SK-N-SH (cell line): ENCODE results near the gene LRRK2. TPM values are rescaled to one million over a fixed set of nuclear protein-coding genes. Genes with fewer than 3 reads are reported as not detected.

Experiments
- CTCF ChIA-PET: fragments of 300-600, 350-600 bp; formaldehyde crosslinking; extraction: SDS; loops from one replicate; lab custom pipeline; 2021; lab: Yijun Ruan, JAX
- POLR2A ChIA-PET: fragments of 350-600 bp; sonication (Branson Sonifier 250); formaldehyde crosslinking; extraction: SDS; loops from one replicate; lab custom pipeline; 2020; ENCODE audit warnings: antibody characterized with exemption, inconsistent platforms; lab: Yijun Ruan, JAX
- DNase-seq: peaks from one replicate; pipeline ENCODE4 v3.0.0; 2012
- H2AFZ ChIP-seq: fragments of 200-600 bp; sonication (generic); 2 replicates; pipeline ENCODE4 v1.8.1; 2016; ENCODE audit warnings: antibody characterized with exemption, mild to moderate bottlenecking, low read depth
- H3F3A ChIP-seq: fragments of 200-600 bp; sonication (generic); replicated peaks from 2 replicates; pipeline ENCODE3; 2016; ENCODE audit warnings: antibody characterized with exemption, mild to moderate bottlenecking; ENCODE audit not compliant: insufficient read depth
- H3K27ac ChIP-seq, 2 experiments: fragments of 200-500 bp in 1 of 2; fragments of 200-600 bp in 1 of 2; sonication (Bioruptor generic) in 1 of 2; sonication (generic), shearing (Covaris generic) in 1 of 2; 2 replicates each; pipeline versions ENCODE4 v1.5.1 to v1.6.1; 2014 to 2016; ENCODE audit warnings: low read depth in 2 of 2, inconsistent platforms in 1 of 2, low read length in 1 of 2, mild to moderate bottlenecking in 1 of 2, mixed read lengths in 1 of 2
- H3K27me3 ChIP-seq: fragments of 200-600 bp; sonication (generic), shearing (Covaris generic); 2 replicates; pipeline ENCODE4 v1.6.1; 2016; ENCODE audit warnings: mixed run types; ENCODE audit not compliant: insufficient read depth
- H3K36me3 ChIP-seq, 2 experiments: fragments of 200-500 bp in 1 of 2; fragments of 200-600 bp in 1 of 2; sonication (Bioruptor generic) in 1 of 2; sonication (generic) in 1 of 2; replicated peaks in 1 of 2; 2 replicates each; pipeline versions ENCODE3 to v1.5.1; 2014 to 2016; ENCODE audit warnings: low read length in 1 of 2, mild to moderate bottlenecking in 1 of 2; ENCODE audit not compliant: insufficient read depth in 2 of 2, control insufficient read depth in 1 of 2
- H3K4me1 ChIP-seq, 2 experiments: fragments of 200-500 bp in 1 of 2; fragments of 200-600 bp in 1 of 2; sonication (Bioruptor generic) in 1 of 2; sonication (generic), shearing (Covaris generic) in 1 of 2; 2 replicates each; pipeline versions ENCODE4 v1.5.1 to v1.6.1; 2014 to 2016; ENCODE audit warnings: low read depth in 1 of 2, low read length in 1 of 2, mixed run types in 1 of 2; ENCODE audit not compliant: insufficient read depth in 2 of 2, control insufficient read depth in 1 of 2
- H3K4me2 ChIP-seq: fragments of 200-600 bp; sonication (generic), shearing (Covaris generic); 2 replicates; pipeline ENCODE4 v1.6.1; 2017; ENCODE audit warnings: mixed run types
- H3K4me3 ChIP-seq, 2 experiments: fragments of 200-500 bp in 1 of 2; fragments of 200-600 bp in 1 of 2; sonication (Bioruptor generic) in 1 of 2; sonication (generic), shearing (Covaris generic) in 1 of 2; 2 replicates each; pipeline versions ENCODE4 v1.5.1 to v1.8.1; 2014 to 2016; ENCODE audit warnings: low read depth in 2 of 2, inconsistent platforms in 1 of 2, low read length in 1 of 2, mild to moderate bottlenecking in 1 of 2, mixed read lengths in 1 of 2, moderate library complexity in 1 of 2
- H3K79me2 ChIP-seq: fragments of 200-600 bp; sonication (generic); 2 replicates; pipeline ENCODE4 v1.8.1; 2017; ENCODE audit warnings: mild to moderate bottlenecking; ENCODE audit not compliant: insufficient read depth
- H3K9ac ChIP-seq: fragments of 200-600 bp; sonication (generic); 2 replicates; pipeline ENCODE4 v1.6.1; 2017; ENCODE audit warnings: mixed run types
- H3K9me2 ChIP-seq: fragments of 200-600 bp; sonication (generic); 2 replicates; pipeline ENCODE4 v1.6.1; 2017; ENCODE audit warnings: mixed run types
- H3K9me3 ChIP-seq: fragments of 200-600 bp; sonication (generic); 2 replicates; pipeline ENCODE4 v1.6.1; 2017; ENCODE audit warnings: mixed run types, mild to moderate bottlenecking, moderate library complexity
- H4K20me1 ChIP-seq: fragments of 200-600 bp; sonication (generic); 2 replicates; pipeline ENCODE4 v1.6.1; 2017; ENCODE audit warnings: mild to moderate bottlenecking, mixed run types; ENCODE audit not compliant: insufficient read depth
- CHD2 ChIP-seq: fragments of 150-350 bp; IDR thresholded peaks from 2 replicates; pipeline ENCODE4 v1.6.1; 2018; ENCODE audit warnings: low read length; ENCODE audit not compliant: partially characterized antibody
- EP300 ChIP-seq, 2 experiments: IDR thresholded peaks; 2 replicates each; pipeline versions ENCODE4 v1.4.0 to v1.6.1; 2012; ENCODE audit warnings: borderline replicate concordance in 1 of 2, low read depth in 1 of 2, low read length in 1 of 2
- EZH2phosphoT487 ChIP-seq: fragments of 200-600 bp; sonication (generic); IDR thresholded peaks from 2 replicates; pipeline ENCODE4 v1.6.1; 2017; ENCODE audit warnings: low read depth, mixed run types, mild to moderate bottlenecking, antibody characterized with exemption, moderate library complexity, borderline replicate concordance
- FOXJ3 ChIP-seq: sonication (generic); formaldehyde crosslinking; IDR thresholded peaks from 2 replicates; pipeline ENCODE4 v1.5.1; 2020; ENCODE audit warnings: mild to moderate bottlenecking, missing genetic modification reagents
- GABPA ChIP-seq: IDR thresholded peaks from 2 replicates; pipeline ENCODE4 v1.4.0; 2012; ENCODE audit warnings: low read depth, mild to moderate bottlenecking
- GATA2 ChIP-seq: sonication (generic); formaldehyde crosslinking; IDR thresholded peaks from 2 replicates; pipeline ENCODE4 v1.5.0; 2020; ENCODE audit warnings: mild to moderate bottlenecking, missing genetic modification reagents
- MEF2A ChIP-seq: IDR thresholded peaks from 2 replicates; pipeline ENCODE4 v1.4.0; 2012; ENCODE audit warnings: low read depth, borderline replicate concordance
- MXI1 ChIP-seq: IDR thresholded peaks from 2 replicates; pipeline ENCODE4 v1.6.1; 2012; ENCODE audit warnings: mild to moderate bottlenecking, low read depth, low read length, improper control_type of control experiment
- NFIC ChIP-seq: IDR thresholded peaks from 2 replicates; pipeline ENCODE4 v1.4.0; 2012; ENCODE audit warnings: borderline replicate concordance
- NRF1 ChIP-seq: IDR thresholded peaks from 2 replicates; pipeline ENCODE4 v1.6.1; 2012; ENCODE audit warnings: low read depth, mild to moderate bottlenecking, low read length
- POLR2AphosphoS5 ChIP-seq: IDR thresholded peaks from 2 replicates; pipeline ENCODE4 v1.6.1; 2012; ENCODE audit warnings: low read depth, low read length
- RFX5 ChIP-seq: IDR thresholded peaks from 2 replicates; pipeline ENCODE4 v1.6.1; 2012; ENCODE audit warnings: mild to moderate bottlenecking, improper control_type of control experiment, low read length
- SMC3 ChIP-seq: IDR thresholded peaks from 2 replicates; pipeline ENCODE4 v1.6.1; 2012; ENCODE audit warnings: low read depth, low read length, improper control_type of control experiment
- WGBS: methylation state at CpG from one replicate; pipeline ENCODE4 v1.1.6; 2017; ENCODE audit warnings: low lambda C conversion rate; 5-methylcytosine and 5-hydroxymethylcytosine counted together
- polyA plus RNA-seq, 3 experiments: library from polyadenylated mRNA; depleted of rRNA; stranded (reverse); fragments of >200 nt; gene quantifications; 2 replicates each; pipeline ENCODE4 v1.2.3, GENCODE V29; 2012
- TF ChIP-seq, protein P1 (sequence below): fragments of 150-350 bp; IDR thresholded peaks from 2 replicates; pipeline ENCODE4 v1.6.1; 2016; ENCODE audit warnings: mild to moderate bottlenecking, low read depth, low read length
- TF ChIP-seq, protein P2 (sequence below): IDR thresholded peaks from 2 replicates; pipeline ENCODE4 v1.4.0; 2012; ENCODE audit warnings: low read depth, borderline replicate concordance
- TF ChIP-seq, protein P3 (sequence below): IDR thresholded peaks from 2 replicates; pipeline ENCODE4 v1.4.0; 2012; ENCODE audit warnings: low read depth
- TF ChIP-seq, protein P4 (sequence below): fragments of 150-350 bp; IDR thresholded peaks from 2 replicates; pipeline ENCODE4 v1.6.1; 2017; ENCODE audit warnings: antibody characterized with exemption, low read length, low read depth, borderline replicate concordance

Gene LRRK2
- polyA plus RNA-seq, 1 of the 3 experiments (the other 2 are of a cell fraction): 0.08 TPM

DNA sequence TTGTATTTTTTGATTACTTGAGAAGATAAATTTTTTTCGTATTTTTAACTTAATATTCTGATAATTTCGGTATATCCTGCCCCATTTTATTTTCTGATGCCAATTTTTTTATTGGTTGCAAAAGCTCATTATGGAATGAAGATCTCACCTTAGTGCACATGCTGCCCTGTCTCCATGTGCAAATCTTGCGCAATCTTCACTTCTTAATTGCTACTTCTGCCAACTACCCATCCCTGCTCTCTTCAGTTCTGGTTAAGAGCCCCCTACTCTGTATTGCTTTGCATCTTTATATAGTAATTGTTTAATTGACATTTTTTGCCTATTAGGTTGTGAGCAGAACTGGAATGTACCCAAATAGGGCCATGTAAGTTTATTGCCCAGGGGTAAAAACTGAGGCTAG is 20.5 kb upstream of the LRRK2 start (continued):
- TF ChIP-seq, protein P1, sequence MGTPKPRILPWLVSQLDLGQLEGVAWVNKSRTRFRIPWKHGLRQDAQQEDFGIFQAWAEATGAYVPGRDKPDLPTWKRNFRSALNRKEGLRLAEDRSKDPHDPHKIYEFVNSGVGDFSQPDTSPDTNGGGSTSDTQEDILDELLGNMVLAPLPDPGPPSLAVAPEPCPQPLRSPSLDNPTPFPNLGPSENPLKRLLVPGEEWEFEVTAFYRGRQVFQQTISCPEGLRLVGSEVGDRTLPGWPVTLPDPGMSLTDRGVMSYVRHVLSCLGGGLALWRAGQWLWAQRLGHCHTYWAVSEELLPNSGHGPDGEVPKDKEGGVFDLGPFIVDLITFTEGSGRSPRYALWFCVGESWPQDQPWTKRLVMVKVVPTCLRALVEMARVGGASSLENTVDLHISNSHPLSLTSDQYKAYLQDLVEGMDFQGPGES: no peak
- no peak for TF ChIP-seq POLR2AphosphoS5
- TF ChIP-seq, protein P2, sequence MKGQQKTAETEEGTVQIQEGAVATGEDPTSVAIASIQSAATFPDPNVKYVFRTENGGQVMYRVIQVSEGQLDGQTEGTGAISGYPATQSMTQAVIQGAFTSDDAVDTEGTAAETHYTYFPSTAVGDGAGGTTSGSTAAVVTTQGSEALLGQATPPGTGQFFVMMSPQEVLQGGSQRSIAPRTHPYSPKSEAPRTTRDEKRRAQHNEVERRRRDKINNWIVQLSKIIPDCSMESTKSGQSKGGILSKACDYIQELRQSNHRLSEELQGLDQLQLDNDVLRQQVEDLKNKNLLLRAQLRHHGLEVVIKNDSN: no peak
- no peak for TF ChIP-seq CHD2

DNA sequence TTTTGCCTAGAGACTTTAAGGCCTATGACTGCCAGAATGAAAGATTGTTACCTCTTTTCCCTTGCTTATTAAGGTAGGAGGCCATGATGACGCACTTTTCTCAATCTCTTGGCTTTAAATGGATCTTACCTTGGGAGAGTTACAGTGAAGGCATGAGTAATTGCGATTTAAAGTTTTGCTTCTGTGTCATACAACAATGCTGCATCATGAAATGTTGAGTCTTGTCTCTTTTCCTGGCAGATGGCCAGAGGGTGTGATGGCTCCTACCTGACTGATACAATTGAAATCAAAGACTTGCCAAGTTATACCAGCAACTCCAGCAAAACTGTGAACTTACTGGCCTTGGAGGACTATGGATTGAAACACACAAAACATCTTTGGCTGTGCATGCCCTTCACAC is 17.2 kb upstream of the LRRK2 start:
- CTCF ChIA-PET: interaction anchor here (1.0 kb wide), 1 partner anchor 217 kb away, joined by 3 read pairs; no protein-coding TSS in a partner anchor
- POLR2A ChIA-PET: no interaction called here

More for the DNA sequence above, 17.2 kb upstream of the LRRK2 start:
- H3K27ac ChIP-seq: no peak overlapping the region
- DNase-seq: no peak
- no peak overlapping the region for H3K4me2 ChIP-seq
- no peaks in the 10 kb centered on the region for H3K9me2 ChIP-seq
- no peaks in the 10 kb centered on the region for H3K79me2 ChIP-seq
- H3K36me3 ChIP-seq: no peaks in the 10 kb centered on the region
- TF ChIP-seq FOXJ3 (CRISPR knock-in tag) (no peak), GATA2 (no peak), EP300 (IDR thresholded peaks at IDR 0.05; ENCODE audit: borderline replicate concordance in 1 of 2, low read depth in 1 of 2, low read length in 1 of 2) (no peak), MEF2A (no peak), RFX5 (no peak), CHD2 (no peak), NRF1 (no peak), SMC3 (no peak), EZH2phosphoT487 (no peak), NFIC (no peak), MXI1 (no peak), GABPA (no peak)
- TF ChIP-seq, protein P3, sequence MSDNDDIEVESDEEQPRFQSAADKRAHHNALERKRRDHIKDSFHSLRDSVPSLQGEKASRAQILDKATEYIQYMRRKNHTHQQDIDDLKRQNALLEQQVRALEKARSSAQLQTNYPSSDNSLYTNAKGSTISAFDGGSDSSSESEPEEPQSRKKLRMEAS: no peak
- TF ChIP-seq, protein P2: no peak
- TF ChIP-seq, protein P4, sequence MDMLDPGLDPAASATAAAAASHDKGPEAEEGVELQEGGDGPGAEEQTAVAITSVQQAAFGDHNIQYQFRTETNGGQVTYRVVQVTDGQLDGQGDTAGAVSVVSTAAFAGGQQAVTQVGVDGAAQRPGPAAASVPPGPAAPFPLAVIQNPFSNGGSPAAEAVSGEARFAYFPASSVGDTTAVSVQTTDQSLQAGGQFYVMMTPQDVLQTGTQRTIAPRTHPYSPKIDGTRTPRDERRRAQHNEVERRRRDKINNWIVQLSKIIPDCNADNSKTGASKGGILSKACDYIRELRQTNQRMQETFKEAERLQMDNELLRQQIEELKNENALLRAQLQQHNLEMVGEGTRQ: no peak
- no peaks in the 10 kb centered on the region for H3K9me3 ChIP-seq
- no peak overlapping the region for H3K4me3 ChIP-seq
- H3K27me3 ChIP-seq: no peaks in the 10 kb centered on the region
- no peaks in the 10 kb centered on the region for H3K4me1 ChIP-seq
- WGBS: 44% methylated on average over 2 of the region's 2 CpGs
- H3F3A ChIP-seq: no peaks in the 10 kb centered on the region
- no peak overlapping the region for H3K9ac ChIP-seq
- H2AFZ ChIP-seq: no peak overlapping the region
- no peaks in the 10 kb centered on the region for H4K20me1 ChIP-seq
